Brain microvascular endothelial cell (primary cell): ENCODE results near the gene DLX2.

ENCODE experiments used
- DNase-seq: peaks from one replicate; pipeline ENCODE4 v3.0.0-alpha.2; 2020
- H3K27ac ChIP-seq: fragments of 250-450 bp; sonication (Bioruptor Pico); 2 replicates; pipeline ENCODE4 v1.5.1; 2020; ENCODE audit warnings: mild to moderate bottlenecking, moderate library complexity
- H3K27me3 ChIP-seq: fragments of 250-450 bp; sonication (Bioruptor Pico); replicated peaks from 2 replicates; pipeline ENCODE4 v1.5.1; 2020; ENCODE audit warnings: mild to moderate bottlenecking
- H3K36me3 ChIP-seq: fragments of 250-450 bp; sonication (Bioruptor Pico); replicated peaks from 2 replicates; pipeline ENCODE4 v1.5.1; 2020; ENCODE audit warnings: mild to moderate bottlenecking
- H3K4me3 ChIP-seq: 2 replicates; pipeline ENCODE4 v1.5.1; 2011; ENCODE audit warnings: low read depth, mild to moderate bottlenecking, control low read depth, low read length, moderate library complexity
- CTCF ChIP-seq: IDR thresholded peaks from 2 replicates; pipeline ENCODE4 v1.5.1; 2011; ENCODE audit warnings: low read depth, mild to moderate bottlenecking, moderate library complexity, low read length, control low read depth, inconsistent platforms; ENCODE audit errors: missing control alignments
- in situ Hi-C: cut with HindIII; loops from 2 replicates; pipeline ENCODE4 v1.10.0; 2017; ENCODE audit warnings: low sequenced_read_pairs, low pct_ligation_motif_present

Gene DLX2

GRCh38 chr2:172109988-172110811 lies 7.5 kb upstream of the DLX2 start:
- H3K36me3 ChIP-seq = no peaks in the 10 kb centered on the region
- in situ Hi-C loops = loop anchor here (25.0 kb wide), 1 partner anchor 298 kb away; no protein-coding TSS in a partner anchor
- TF ChIP-seq CTCF = no peak
- no peak overlapping the region for H3K4me3 ChIP-seq
- peaks cover 7% of the 10 kb centered on the region for H3K27me3 ChIP-seq
- no peak overlapping the region for H3K27ac ChIP-seq
- no peak for DNase-seq

- Histone ChIP-seq H3K36me3 (no peaks in the 10 kb centered on the region), H3K27me3 (peaks cover 7% of the 10 kb centered on the region), H3K4me3 (no peak overlapping the region), H3K27ac (no peak overlapping the region)
- no peak for TF ChIP-seq CTCF
- in situ Hi-C loops = loop anchor here (25.0 kb wide), 1 partner anchor 297 kb away; no protein-coding TSS in a partner anchor
- DNase-seq = no peak
Measured at GRCh38 chr2:172109256-172109987, 6.7 kb upstream of the DLX2 start.

DNA sequence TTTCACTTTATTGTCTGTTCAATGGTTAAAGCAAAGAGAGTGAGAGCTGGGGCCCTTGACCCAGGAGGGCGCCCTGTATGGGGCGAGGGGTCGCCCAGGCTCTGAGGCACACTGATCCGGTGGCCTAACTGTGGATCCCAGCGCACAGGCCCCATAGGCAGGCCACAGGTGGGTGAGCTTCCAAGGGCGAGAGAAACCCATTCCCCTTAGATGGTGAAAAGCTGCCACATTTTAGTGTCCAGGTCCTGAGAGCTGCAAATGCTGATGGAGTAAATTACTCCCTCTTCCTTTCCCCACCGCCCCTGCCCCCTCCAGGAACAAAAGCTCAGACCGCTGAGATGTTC lies 5.9 kb upstream of the DLX2 start:
- DNase-seq = no peak
- Histone ChIP-seq H3K4me3 (no peak overlapping the region), H3K27ac (no peak overlapping the region), H3K36me3 (no peaks in the 10 kb centered on the region), H3K27me3 (peaks cover 7% of the 10 kb centered on the region)
- no peak for TF ChIP-seq CTCF
- in situ Hi-C loops = loop anchor here (25.0 kb wide), 1 partner anchor 296 kb away; no protein-coding TSS in a partner anchor

DNA sequence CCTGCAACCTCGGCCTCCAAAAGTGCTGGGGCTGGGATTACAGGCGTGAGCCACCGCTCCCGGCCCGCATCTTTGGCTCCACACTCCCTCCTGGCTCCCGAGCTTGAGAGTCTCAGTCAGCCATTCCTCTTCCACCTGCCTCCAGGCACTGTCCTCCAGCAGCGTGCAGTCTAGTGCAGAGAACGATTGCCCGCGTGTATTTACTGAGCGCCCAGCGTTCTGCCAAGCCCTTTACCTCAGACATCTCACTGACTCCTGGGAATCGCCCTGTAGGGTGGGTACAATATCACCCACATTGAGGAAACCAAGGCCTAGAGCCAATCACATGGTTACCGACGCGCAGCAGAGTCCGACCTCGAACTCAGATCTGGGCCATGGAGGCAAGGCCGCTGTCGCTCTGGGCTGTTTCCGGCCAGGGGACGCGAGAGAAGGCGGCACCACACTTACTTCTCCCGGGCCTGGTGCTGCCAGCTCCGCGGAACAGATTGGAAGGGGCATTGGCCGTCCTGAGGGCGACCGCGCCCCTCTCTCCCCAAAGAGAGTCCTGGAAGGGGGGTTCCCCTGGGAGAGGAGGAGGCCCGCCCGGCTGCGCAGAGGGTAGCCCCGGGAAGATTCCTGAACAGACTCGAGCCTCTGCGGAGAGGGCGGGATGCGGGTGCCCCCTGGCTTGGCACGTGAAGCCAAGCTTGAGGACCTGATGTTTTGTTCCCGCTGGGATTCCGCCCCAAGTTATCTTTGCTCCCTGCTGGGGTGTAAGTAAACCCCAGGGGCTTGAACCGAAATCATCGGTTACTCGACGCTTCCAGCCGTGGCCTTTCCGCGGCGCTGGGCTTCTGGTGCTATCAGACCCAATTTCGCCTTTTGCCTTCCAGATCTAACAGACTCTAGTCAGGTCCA lies 5.2 kb upstream of the DLX2 start:
- Histone ChIP-seq H3K4me3 (no peak overlapping the region), H3K27me3 (peaks cover 7% of the 10 kb centered on the region), H3K36me3 (no peaks in the 10 kb centered on the region), H3K27ac (no peak overlapping the region)
- DNase-seq = no peak
- in situ Hi-C loops = loop anchor here (25.0 kb wide), 1 partner anchor 296 kb away; no protein-coding TSS in a partner anchor
- TF ChIP-seq CTCF = no peak

DNA sequence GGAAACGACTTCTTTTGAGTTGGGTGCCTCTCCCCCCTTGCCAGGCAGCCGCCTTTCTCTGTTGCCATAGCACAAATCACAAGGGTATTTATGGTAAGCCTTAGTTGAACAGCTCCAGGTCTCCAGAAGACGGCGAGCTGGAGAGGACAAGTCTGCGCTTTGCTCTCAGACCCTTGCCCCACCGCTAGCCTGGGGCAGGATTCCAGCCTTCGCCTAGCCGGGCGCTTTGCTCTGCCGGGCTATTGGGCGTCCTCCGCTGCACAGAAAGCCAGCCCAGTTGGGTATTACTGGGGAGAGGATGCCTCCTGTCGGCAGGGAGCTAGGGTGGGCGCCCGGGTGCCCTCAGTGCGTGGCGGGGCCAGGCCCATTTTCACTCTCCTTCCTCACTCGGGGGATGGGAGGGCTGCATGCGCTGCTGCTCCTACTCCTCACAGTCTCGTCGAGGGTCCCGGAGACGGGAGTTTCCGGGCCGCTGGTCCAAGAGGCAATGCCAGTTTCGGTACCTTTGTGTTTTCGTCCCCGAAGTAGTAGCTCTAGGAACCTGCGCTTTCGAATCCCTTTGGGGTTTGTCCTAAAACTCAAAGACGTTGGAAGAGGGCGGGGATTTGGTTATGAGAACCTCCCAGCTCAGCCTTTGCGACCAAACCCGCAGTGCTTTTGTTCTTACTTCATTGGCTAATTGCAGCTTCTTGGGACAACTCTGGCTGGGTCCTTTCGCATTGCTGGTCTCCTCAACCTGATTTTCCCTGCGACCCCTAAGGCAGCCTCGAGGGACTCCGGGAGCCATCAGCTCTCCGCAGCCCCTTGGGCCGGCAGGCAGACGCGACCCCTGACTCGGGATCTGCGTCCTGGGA lies 3.6 kb upstream of the DLX2 start:
- H3K4me3 ChIP-seq = peak overlapping the region; percentile 56
- DNase-seq = no peak
- TF ChIP-seq CTCF = peak; percentile 72
- H3K27me3 ChIP-seq = peaks cover 12% of the 10 kb centered on the region
- H3K27ac ChIP-seq = no peak overlapping the region
- in situ Hi-C loops = loop anchor here (25.0 kb wide), 1 partner anchor 294 kb away; no protein-coding TSS in a partner anchor
- H3K36me3 ChIP-seq = no peaks in the 10 kb centered on the region
